Stomach (tissue), 4 donors: ENCODE results near the gene PRLR.

Experiments used
- EP300 ChIP-seq: sonication (generic); formaldehyde crosslinking; IDR thresholded peaks from one replicate; pipeline ENCODE4 v1.6.1; 2017; ENCODE audit warnings: antibody characterized with exemption
- POLR2AphosphoS5 ChIP-seq, 3 donors: sonication (generic); formaldehyde crosslinking; IDR thresholded peaks; one replicate each; pipeline ENCODE4 v1.6.1; 2016; ENCODE audit warnings: antibody characterized with exemption in 3 of 3

GRCh38 chr5:35016174-35017051 is 213.9 kb downstream of the PRLR start:
- no peak for TF ChIP-seq EP300
- no peak for TF ChIP-seq POLR2AphosphoS5 (IDR thresholded peaks at IDR 0.05)
